Activated T-helper 2 cell treated with anti-CD3 and anti-CD28 coated beads, Interferon-gamma antibody, Interleukin-2, Interleukin-4, amounts not matched to agents 10 μg/mL and 5 μg/mL and 100 μg/mL, durations not matched to agents 14 hours and 24 hours and 36 hours (primary cell): ENCODE results near the gene STAB2. TPM values are rescaled to one million over a fixed set of nuclear protein-coding genes. Genes with fewer than 3 reads are reported as not detected.

ENCODE experiments used
- DNase-seq: peaks from one replicate; pipeline ENCODE4 v3.0.0; 2021; ENCODE audit warnings: low spot score
- H3K27ac Mint-ChIP-seq: one replicate; pipeline ENCODE4 v1.8.0; 2021; ENCODE audit warnings: mixed read lengths
- H3K27me3 Mint-ChIP-seq: one replicate; pipeline ENCODE4 v1.8.0; 2021; ENCODE audit warnings: low read depth, mixed read lengths
- H3K36me3 Mint-ChIP-seq: one replicate; pipeline ENCODE4 v1.8.0; 2021; ENCODE audit warnings: low read depth, mixed read lengths
- H3K4me1 Mint-ChIP-seq: one replicate; pipeline ENCODE4 v1.8.0; 2021; ENCODE audit warnings: low read depth, mixed read lengths
- H3K4me3 Mint-ChIP-seq: one replicate; pipeline ENCODE4 v1.8.0; 2021; ENCODE audit warnings: low read depth, mild to moderate bottlenecking, moderate library complexity, mixed read lengths
- H3K9me3 Mint-ChIP-seq: one replicate; pipeline ENCODE4 v1.8.0; 2021; ENCODE audit warnings: mixed read lengths
- intact Hi-C: fragments of 100-400 bp; cut with micrococcal nuclease; formaldehyde crosslinking; loops from one replicate; pipeline ENCODE4 v1.15.1; 2023
- total RNA-seq: library from RNA; stranded (reverse); gene quantifications from 2 replicates; pipeline ENCODE4 v1.2.3, GENCODE V29; 2022

Gene STAB2
- total RNA-seq, 1 donor from 2014 or later = not detected

- DNase-seq = no peak
- Mint-ChIP-seq H3K4me3 (no peak overlapping the region), H3K4me1 (no peaks in the 10 kb centered on the region), H3K36me3 (no peaks in the 10 kb centered on the region), H3K27ac (no peak overlapping the region), H3K9me3 (no peaks in the 10 kb centered on the region), H3K27me3 (peaks cover 2% of the 10 kb centered on the region)
- intact Hi-C loops = no loop called here
Measured at GRCh38 chr12:103727638-103728037, 140.6 kb downstream of the STAB2 start.

GRCh38 chr12:103728323-103728722 lies 141.2 kb downstream of the STAB2 start:
- H3K36me3 Mint-ChIP-seq = no peaks in the 10 kb centered on the region
- intact Hi-C loops = no loop called here

GRCh38 chr12:103729499-103729898 lies 142.4 kb downstream of the STAB2 start:
- no peak for DNase-seq
- Mint-ChIP-seq H3K4me1 (no peaks in the 10 kb centered on the region), H3K36me3 (no peaks in the 10 kb centered on the region), H3K4me3 (no peak overlapping the region), H3K27me3 (peaks cover 2% of the 10 kb centered on the region), H3K9me3 (no peaks in the 10 kb centered on the region), H3K27ac (no peak overlapping the region)
- intact Hi-C loops = no loop called here

More at GRCh38 chr12:103728323-103728722, 141.2 kb downstream of the STAB2 start:
- no peak overlapping the region for H3K27ac Mint-ChIP-seq
- H3K4me1 Mint-ChIP-seq = no peaks in the 10 kb centered on the region
- H3K9me3 Mint-ChIP-seq = no peaks in the 10 kb centered on the region
- no peak overlapping the region for H3K4me3 Mint-ChIP-seq
- no peak for DNase-seq
- peaks cover 2% of the 10 kb centered on the region for H3K27me3 Mint-ChIP-seq

GRCh38 chr12:103731539-103731938 lies 144.5 kb downstream of the STAB2 start:
- peaks cover 5% of the 10 kb centered on the region for H3K27me3 Mint-ChIP-seq
- no peaks in the 10 kb centered on the region for H3K4me1 Mint-ChIP-seq
- H3K36me3 Mint-ChIP-seq = no peaks in the 10 kb centered on the region
- no peak for DNase-seq
- intact Hi-C loops = loop anchor here (10.0 kb wide), 1 partner anchor 63 kb away; no protein-coding TSS in a partner anchor
- H3K4me3 Mint-ChIP-seq = no peak overlapping the region
- H3K9me3 Mint-ChIP-seq = no peaks in the 10 kb centered on the region
- no peak overlapping the region for H3K27ac Mint-ChIP-seq

- no peak for DNase-seq
- no peak overlapping the region for H3K27ac Mint-ChIP-seq
- peaks cover 5% of the 10 kb centered on the region for H3K27me3 Mint-ChIP-seq
- intact Hi-C loops = loop anchor here (10.0 kb wide), 1 partner anchor 60 kb away; no protein-coding TSS in a partner anchor
- no peaks in the 10 kb centered on the region for H3K9me3 Mint-ChIP-seq
- no peak overlapping the region for H3K4me3 Mint-ChIP-seq
- H3K4me1 Mint-ChIP-seq = no peaks in the 10 kb centered on the region
- no peaks in the 10 kb centered on the region for H3K36me3 Mint-ChIP-seq
Measured at GRCh38 chr12:103734863-103735262, 147.8 kb downstream of the STAB2 start.

GRCh38 chr12:103735291-103735690 lies 148.2 kb downstream of the STAB2 start:
- H3K27me3 Mint-ChIP-seq = peaks cover 5% of the 10 kb centered on the region
- intact Hi-C loops = loop anchor here (10.0 kb wide), 1 partner anchor 60 kb away; no protein-coding TSS in a partner anchor
- no peak overlapping the region for H3K4me3 Mint-ChIP-seq
- no peaks in the 10 kb centered on the region for H3K9me3 Mint-ChIP-seq
- no peaks in the 10 kb centered on the region for H3K36me3 Mint-ChIP-seq
- H3K27ac Mint-ChIP-seq = no peak overlapping the region
- DNase-seq = no peak
- no peaks in the 10 kb centered on the region for H3K4me1 Mint-ChIP-seq

GRCh38 chr12:103736572-103736971 lies 149.5 kb downstream of the STAB2 start:
- DNase-seq = no peak
- intact Hi-C loops = loop anchor here (10.0 kb wide), 1 partner anchor 58 kb away; no protein-coding TSS in a partner anchor
- H3K9me3 Mint-ChIP-seq = no peaks in the 10 kb centered on the region
- H3K4me3 Mint-ChIP-seq = no peak overlapping the region
- H3K27me3 Mint-ChIP-seq = peaks cover 4% of the 10 kb centered on the region
- H3K4me1 Mint-ChIP-seq = no peaks in the 10 kb centered on the region
- H3K36me3 Mint-ChIP-seq = no peaks in the 10 kb centered on the region
- no peak overlapping the region for H3K27ac Mint-ChIP-seq

GRCh38 chr12:103737881-103738280 lies 150.8 kb downstream of the STAB2 start:
- Mint-ChIP-seq H3K4me3 (no peak overlapping the region), H3K27me3 (peaks cover 3% of the 10 kb centered on the region), H3K9me3 (no peaks in the 10 kb centered on the region), H3K4me1 (no peaks in the 10 kb centered on the region), H3K36me3 (no peaks in the 10 kb centered on the region), H3K27ac (no peak overlapping the region)
- DNase-seq = no peak
- intact Hi-C loops = loop anchor here (10.0 kb wide), 1 partner anchor 57 kb away; no protein-coding TSS in a partner anchor

- no peak for DNase-seq
- H3K27me3 Mint-ChIP-seq = no peaks in the 10 kb centered on the region
- intact Hi-C loops = no loop called here
- no peaks in the 10 kb centered on the region for H3K36me3 Mint-ChIP-seq
- H3K9me3 Mint-ChIP-seq = no peaks in the 10 kb centered on the region
- no peak overlapping the region for H3K27ac Mint-ChIP-seq
- H3K4me1 Mint-ChIP-seq = no peaks in the 10 kb centered on the region
- no peak overlapping the region for H3K4me3 Mint-ChIP-seq
Measured at GRCh38 chr12:103742349-103742932, 155.4 kb downstream of the STAB2 start.

GRCh38 chr12:103743788-103744187 lies 156.7 kb downstream of the STAB2 start:
- H3K36me3 Mint-ChIP-seq = no peaks in the 10 kb centered on the region
- H3K9me3 Mint-ChIP-seq = no peaks in the 10 kb centered on the region
- H3K4me1 Mint-ChIP-seq = no peaks in the 10 kb centered on the region
- no peak for DNase-seq
- H3K27ac Mint-ChIP-seq = no peak overlapping the region
- no peak overlapping the region for H3K4me3 Mint-ChIP-seq
- intact Hi-C loops = no loop called here
- no peaks in the 10 kb centered on the region for H3K27me3 Mint-ChIP-seq

GRCh38 chr12:103745962-103746361 lies 158.9 kb downstream of the STAB2 start:
- Mint-ChIP-seq H3K9me3 (no peaks in the 10 kb centered on the region), H3K4me1 (no peaks in the 10 kb centered on the region), H3K36me3 (no peaks in the 10 kb centered on the region), H3K4me3 (no peak overlapping the region), H3K27me3 (no peaks in the 10 kb centered on the region), H3K27ac (no peak overlapping the region)
- DNase-seq = no peak
- intact Hi-C loops = no loop called here

GRCh38 chr12:103748002-103748401 lies 160.9 kb downstream of the STAB2 start:
- Mint-ChIP-seq H3K27me3 (peaks cover 10% of the 10 kb centered on the region), H3K4me1 (no peaks in the 10 kb centered on the region), H3K9me3 (no peaks in the 10 kb centered on the region), H3K27ac (no peak overlapping the region), H3K4me3 (no peak overlapping the region), H3K36me3 (no peaks in the 10 kb centered on the region)
- DNase-seq = no peak
- intact Hi-C loops = no loop called here

- Mint-ChIP-seq H3K4me1 (no peaks in the 10 kb centered on the region), H3K4me3 (no peak overlapping the region), H3K27me3 (peaks cover 10% of the 10 kb centered on the region), H3K27ac (no peak overlapping the region), H3K36me3 (no peaks in the 10 kb centered on the region), H3K9me3 (no peaks in the 10 kb centered on the region)
- intact Hi-C loops = no loop called here
- no peak for DNase-seq
Measured at GRCh38 chr12:103748875-103749274, 161.8 kb downstream of the STAB2 start.
